HG03575 (cell line): Measurements from ENCODE around the gene TMEM204.

Experiments used
- ATAC-seq: cut with Tn5 transposase; IDR thresholded peaks from one replicate; pipeline ENCODE4 v1.9.1; 2021; ENCODE audit not compliant: unreplicated experiment, insufficient number of reproducible peaks, low FRiP score; ENCODE audit errors: extremely low read depth

TMEM204 gene

GRCh38 chr16:1514507-1514906, 19.0 kb upstream of the TMEM204 start:
- no peak for ATAC-seq

DNA sequence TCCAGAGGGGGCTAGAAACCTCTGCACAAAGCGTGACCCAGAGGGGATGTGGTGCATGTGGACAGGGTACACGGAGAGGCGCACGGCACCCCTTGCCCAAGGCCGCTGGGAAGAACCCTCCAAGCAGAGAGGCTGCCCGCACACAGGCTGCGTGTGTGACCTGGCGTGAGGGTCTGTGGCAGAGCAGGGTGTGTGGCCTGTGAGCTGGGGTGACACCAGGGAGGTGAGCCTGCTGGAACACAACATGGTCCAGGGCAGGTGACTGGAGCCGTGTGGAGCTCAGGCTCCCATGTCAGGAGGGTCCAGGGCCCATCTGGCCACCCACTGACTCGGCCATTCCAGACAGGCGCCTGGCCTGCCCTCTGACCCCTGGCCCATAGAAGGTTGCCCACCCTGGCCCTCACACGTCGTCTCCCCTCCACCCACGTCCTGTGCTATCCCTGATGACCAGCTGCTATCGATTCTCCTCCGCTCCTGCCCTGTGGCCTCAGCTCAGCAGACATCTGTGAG, 14.8 kb upstream of the TMEM204 start:
- no peak for ATAC-seq

- no peak for ATAC-seq
These were observed 13.6 kb upstream of the TMEM204 start for GRCh38 chr16:1519831-1520230.

- no peak for ATAC-seq
These were observed 13.0 kb upstream of the TMEM204 start for GRCh38 chr16:1520461-1520860.

DNA sequence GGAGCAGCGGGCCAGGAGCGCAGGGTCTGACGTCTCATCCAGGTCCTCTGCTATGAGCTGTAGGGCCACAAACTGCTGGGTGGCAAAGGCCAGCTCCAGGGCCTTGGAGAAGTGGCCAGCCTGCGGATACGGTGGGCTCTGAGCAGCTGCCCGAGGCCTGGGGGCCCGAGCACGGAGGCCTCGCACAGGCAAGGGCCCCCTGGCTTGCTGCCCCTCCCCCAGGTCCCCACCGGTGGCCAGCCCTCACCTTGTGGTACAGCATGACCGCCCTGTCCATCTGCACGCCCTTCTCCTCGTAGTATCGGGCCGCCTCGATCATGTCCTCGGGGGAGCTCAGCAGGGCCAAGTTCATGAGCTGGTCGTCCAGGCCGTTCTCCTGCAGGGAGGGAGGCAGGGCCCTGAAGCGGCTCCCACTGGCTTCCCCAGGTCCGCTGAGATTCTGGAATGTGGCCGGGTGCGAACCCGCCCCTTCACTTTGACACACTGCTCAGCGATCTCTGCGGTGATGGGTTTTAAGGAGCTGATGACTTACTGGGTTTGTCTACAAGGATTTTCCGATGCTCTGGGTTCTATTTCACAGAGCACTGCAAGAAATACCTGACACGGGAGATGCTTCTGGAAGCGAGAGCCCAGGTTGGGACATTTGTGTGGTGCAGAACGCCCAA, 9.8 kb upstream of the TMEM204 start:
- ATAC-seq = no peak

GRCh38 chr16:1524366-1524765, 9.1 kb upstream of the TMEM204 start:
- no peak for ATAC-seq

DNA sequence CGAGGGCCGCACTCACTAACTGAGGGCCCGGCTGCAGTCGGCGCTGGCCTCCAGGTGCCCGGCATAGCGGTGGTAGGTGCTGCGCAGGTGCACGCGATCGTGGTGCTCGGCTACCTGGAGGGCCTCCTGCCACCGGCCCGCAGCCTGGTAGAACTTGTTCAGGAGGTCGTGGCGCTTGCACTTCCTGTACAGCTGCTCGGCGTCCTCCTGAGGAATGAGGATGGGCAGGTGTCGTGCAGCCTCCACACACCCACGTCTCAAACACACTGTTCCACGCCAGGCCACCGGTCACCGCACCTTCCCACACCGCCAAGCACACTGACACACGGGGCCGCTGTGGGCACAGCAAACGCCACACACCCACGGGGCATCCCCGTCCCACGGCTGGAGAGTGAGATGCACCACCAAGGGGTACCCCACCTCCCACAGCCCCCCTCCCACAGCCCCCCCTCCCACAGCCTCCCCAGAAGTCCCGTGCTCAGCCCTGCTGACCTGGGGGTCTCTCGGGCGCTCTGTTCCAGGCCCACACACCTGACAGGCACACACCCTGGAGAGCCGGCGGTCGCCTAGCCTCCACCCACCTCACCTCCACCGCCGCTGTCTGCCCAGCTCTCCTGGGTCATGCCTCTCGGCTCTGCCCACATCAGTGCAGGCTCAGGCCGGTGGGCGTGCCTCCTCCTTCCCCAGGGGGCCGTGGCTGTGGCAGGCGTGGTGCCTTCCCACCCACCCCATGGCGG, 7.4 kb upstream of the TMEM204 start:
- no peak for ATAC-seq

DNA sequence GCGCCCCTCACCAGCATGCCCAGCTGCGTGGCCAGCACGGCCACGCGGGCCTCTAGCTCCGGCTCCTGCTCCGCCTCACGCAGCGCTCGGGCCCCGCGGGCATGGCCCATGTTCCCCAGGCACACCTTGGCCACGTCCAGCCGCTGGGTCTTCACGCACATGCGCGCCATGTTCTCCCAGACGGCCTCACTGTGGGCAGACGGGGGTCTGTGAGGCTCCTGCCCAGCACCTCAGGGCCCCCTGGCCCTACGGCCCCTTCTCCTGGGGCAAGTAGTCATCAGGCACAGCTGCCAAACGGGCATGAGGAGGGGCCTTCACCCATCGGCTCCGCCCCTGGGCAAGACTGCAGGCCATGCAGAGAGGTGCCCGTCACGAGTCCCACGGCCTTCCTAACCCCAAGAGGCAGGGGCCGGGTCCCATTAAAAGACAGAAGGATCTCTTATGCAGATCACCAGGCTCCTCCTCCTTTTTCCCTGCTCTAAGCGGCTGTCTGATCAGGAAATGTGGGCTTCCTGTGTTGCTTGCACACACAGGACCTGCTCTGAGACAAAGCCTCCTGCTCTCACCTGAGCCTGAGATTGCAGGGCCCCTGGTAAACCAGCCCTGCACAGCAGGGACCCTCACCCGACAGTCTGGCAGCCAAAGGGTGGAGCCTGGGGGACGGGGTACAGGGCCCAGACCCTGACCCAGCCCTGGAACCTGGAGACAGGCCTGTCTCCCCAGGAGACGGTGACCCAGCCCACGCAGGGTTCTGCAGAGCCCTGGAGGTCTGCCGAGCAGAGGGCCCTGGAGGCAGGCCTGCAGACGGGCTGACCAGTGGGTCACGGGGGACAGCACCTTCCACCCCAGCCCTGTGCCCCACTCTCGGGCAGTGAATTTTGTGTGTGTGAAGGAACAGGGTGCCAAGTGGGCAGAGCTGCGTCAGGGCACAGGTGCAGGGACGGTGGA, 6.6 kb upstream of the TMEM204 start:
- no peak for ATAC-seq

DNA sequence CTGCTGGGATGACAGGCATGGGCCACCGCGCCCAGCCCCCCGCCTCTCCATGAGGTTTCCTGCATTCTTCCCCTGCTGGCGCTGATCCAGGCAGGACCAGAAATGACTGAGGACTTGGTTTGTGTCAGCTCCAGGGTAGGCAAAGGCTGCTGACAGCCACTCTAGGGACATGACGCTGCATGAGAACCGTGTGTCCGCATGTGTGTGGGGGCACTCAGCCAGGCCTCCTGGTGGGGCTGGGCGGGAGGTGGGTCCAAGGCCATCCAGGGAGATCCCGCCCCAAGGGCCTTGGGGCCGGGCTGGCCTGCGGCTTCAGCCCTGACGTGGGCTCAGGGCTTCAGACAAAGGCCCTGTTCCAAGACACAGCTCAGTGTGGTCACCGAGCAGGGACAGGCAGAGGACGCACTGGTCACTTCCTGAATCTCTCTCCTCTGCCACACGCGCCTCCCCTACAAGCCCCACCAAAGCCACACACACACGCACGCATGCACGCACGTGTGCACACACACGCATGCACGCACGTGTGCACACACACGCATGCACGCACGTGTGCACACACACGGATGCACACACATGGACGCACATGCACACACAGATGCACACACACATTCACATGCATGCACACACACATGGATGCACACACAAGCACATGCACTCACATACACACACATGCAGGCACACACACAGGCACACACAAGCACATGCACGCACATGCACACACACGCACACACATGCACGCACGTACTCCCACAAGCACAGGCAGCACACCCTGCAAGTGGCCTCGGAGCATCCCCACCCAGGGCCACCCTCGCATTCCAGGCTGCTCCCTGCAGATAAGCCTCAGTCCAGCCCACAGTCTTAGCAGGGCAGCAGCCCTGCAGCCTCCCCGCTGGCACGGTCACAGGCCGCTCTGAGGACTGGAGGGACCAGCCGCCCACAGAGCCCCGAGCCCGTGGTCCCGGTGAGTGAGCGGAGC, 5.3 kb upstream of the TMEM204 start:
- ATAC-seq = no peak

DNA sequence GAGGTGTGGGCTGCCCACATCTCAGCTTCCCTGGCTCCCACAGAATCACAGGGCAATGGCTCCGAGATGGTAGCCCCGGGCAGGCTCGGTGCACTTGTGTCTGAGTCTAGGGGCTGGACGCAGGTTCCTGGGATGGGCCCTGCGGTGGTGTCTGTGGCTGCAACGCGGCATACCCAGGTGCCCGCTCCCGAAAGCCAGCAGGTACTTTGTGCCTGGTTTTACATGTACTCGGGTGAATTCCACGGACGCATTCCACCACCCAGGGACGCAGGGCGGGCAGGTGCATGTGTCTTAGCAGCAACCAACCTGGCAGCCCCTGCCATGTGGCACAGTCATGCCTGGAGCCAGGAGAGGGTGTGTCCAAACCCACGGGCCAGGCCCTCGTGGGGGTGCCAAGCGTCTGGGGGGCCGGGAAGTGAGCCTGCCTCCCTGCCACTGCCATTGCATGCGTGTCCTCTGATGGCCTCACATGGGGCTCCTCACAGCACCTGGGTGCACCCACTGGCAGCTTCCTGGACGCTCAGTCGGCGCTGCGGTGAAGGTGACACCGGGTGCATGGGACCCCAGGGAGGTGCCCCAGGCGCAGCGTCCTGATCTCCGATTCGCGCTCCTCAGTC, 4.4 kb upstream of the TMEM204 start:
- ATAC-seq = no peak

- no peak for ATAC-seq
These were observed 3.0 kb upstream of the TMEM204 start for GRCh38 chr16:1530349-1530882.

DNA sequence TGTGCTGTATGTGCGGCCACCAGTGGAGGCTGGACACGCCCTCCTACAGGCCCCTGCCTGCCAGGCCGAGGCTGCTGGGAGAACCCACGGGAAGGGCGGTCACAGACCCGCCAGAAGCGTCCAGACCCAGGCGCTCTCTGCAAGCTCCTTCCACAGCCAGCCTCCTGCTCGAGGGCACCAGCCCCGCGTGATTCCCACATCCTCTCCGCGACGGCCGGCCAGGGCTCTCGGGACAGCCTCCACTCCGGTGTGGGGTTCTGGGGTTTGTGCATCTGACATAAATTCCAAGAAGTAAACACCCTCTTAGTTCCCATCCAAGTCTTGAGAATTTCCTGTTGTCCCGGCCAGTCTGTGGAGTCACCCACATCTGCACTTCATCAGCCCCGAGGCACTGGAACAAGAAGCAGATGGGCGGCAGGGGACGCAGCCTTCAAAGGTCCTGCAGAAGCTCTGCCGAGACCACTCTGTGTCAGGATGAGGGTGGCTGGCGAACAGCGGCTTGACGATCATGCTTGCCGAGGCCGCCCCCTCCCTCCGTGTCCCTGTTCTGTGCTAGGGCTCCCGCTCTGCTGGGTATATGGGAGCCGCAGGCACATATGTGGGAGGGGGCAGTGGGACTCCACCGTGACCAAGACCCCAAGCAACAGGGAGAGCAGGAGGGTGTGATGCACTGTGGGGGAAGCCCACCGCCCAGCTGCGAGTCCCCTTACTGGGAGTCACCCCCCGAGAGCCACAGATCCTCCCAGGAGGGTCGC, 2.4 kb upstream of the TMEM204 start:
- no peak for ATAC-seq

- ATAC-seq = no peak
These were observed 1.9 kb upstream of the TMEM204 start for GRCh38 chr16:1531638-1531910.

GRCh38 chr16:1532081-1532760, 1.2 kb upstream of the TMEM204 start:
- no peak for ATAC-seq

GRCh38 chr16:1532771-1533170, 695 bp upstream of the TMEM204 start:
- no peak for ATAC-seq

GRCh38 chr16:1534021-1535020, 855 bp downstream of the TMEM204 start:
- ATAC-seq = no peak
